ENCODE data around the gene ECPAS.
"Not testable (repeated sequence)": the region's sequence is repeated elsewhere in the genome, so short reads cannot be mapped to it uniquely, and the experiment has no call there.

The ECPAS gene

GRCh38 chr9:111412280-111412679 is 71.9 kb downstream of the ECPAS start:
- DNase-seq: no peak

- DNase-seq: no peak
Measured at GRCh38 chr9:111411266-111411665, 72.9 kb downstream of the ECPAS start.

- no peak for DNase-seq
Measured at GRCh38 chr9:111407813-111408212, 76.4 kb downstream of the ECPAS start.

GRCh38 chr9:111405701-111406100 is 78.5 kb downstream of the ECPAS start:
- DNase-seq: no peak

- DNase-seq: not testable (repeated sequence)
Measured at GRCh38 chr9:111401486-111401885, 82.7 kb downstream of the ECPAS start.

GRCh38 chr9:111400564-111400898 is 83.7 kb downstream of the ECPAS start:
- no peak for DNase-seq

- DNase-seq: no peak
Measured at GRCh38 chr9:111399772-111400563, 84.2 kb downstream of the ECPAS start.

- DNase-seq: peak in 1 of 2 donors; percentile 9
Measured at GRCh38 chr9:111399211-111399739, 84.9 kb downstream of the ECPAS start.

- DNase-seq: no peak
Measured at GRCh38 chr9:111393971-111394370, 90.2 kb downstream of the ECPAS start.

- DNase-seq: no peak
Measured at GRCh38 chr9:111389406-111389805, 94.8 kb downstream of the ECPAS start.

GRCh38 chr9:111386386-111386785 is 97.8 kb downstream of the ECPAS start:
- no peak for DNase-seq

- DNase-seq: no peak
Measured at GRCh38 chr9:111381006-111381405, 103.2 kb downstream of the ECPAS start.

- DNase-seq: no peak
Measured at GRCh38 chr9:111375817-111376564, 108.2 kb downstream of the ECPAS start.

- DNase-seq: no peak
Measured at GRCh38 chr9:111375062-111375461, 109.1 kb downstream of the ECPAS start.

GRCh38 chr9:111372297-111372696 is 111.9 kb downstream of the ECPAS start:
- DNase-seq: no peak

- DNase-seq: no peak
Measured at GRCh38 chr9:111366978-111367377, 117.2 kb downstream of the ECPAS start.

GRCh38 chr9:111362526-111362925 is 121.7 kb downstream of the ECPAS start:
- DNase-seq: no peak

- DNase-seq: no peak
Measured at GRCh38 chr9:111360881-111361280, 123.3 kb downstream of the ECPAS start.

- no peak for DNase-seq
Measured at GRCh38 chr9:111356481-111357244, 127.5 kb downstream of the ECPAS start.

GRCh38 chr9:111352545-111352944 is 131.6 kb downstream of the ECPAS start:
- no peak for DNase-seq

- no peak for DNase-seq
Measured at GRCh38 chr9:111350556-111350955, 133.6 kb downstream of the ECPAS start.

GRCh38 chr9:111349766-111350165 is 134.4 kb downstream of the ECPAS start:
- DNase-seq: no peak

GRCh38 chr9:111348821-111349271 is 135.3 kb downstream of the ECPAS start:
- no peak for DNase-seq
